ENCODE measurements around the gene RPS6KA3.

Gene RPS6KA3

GRCh38 chrX:20265726-20266681 is 705 bp downstream of the RPS6KA3 start:
- TF ChIP-seq CTCF (conservative IDR thresholded peaks at IDR 0.05; ENCODE audit: low read depth, low read length) = no peak
- H3K4me3 ChIP-seq (ENCODE audit: low read depth, low read length) = peak overlapping the region; percentile 69
- DNase-seq (ENCODE audit: low read depth) = peak; percentile 34

- no peak for TF ChIP-seq CTCF (conservative IDR thresholded peaks at IDR 0.05; ENCODE audit: low read depth, low read length)
- H3K4me3 ChIP-seq (ENCODE audit: low read depth, low read length) = peak overlapping the region; percentile 69
- DNase-seq (ENCODE audit: low read depth) = peak; percentile 80
These were observed 1.4 kb downstream of the RPS6KA3 start for GRCh38 chrX:20265221-20265725.

GRCh38 chrX:20263474-20263873 is 3.2 kb downstream of the RPS6KA3 start:
- no peak for TF ChIP-seq CTCF (conservative IDR thresholded peaks at IDR 0.05; ENCODE audit: low read depth, low read length)
- peak; percentile 61 for DNase-seq (ENCODE audit: low read depth)
- no peak overlapping the region for H3K4me3 ChIP-seq (ENCODE audit: low read depth, low read length)

- TF ChIP-seq CTCF (conservative IDR thresholded peaks at IDR 0.05; ENCODE audit: low read depth, low read length) = no peak
- H3K4me3 ChIP-seq (ENCODE audit: low read depth, low read length) = no peak overlapping the region
- DNase-seq (ENCODE audit: low read depth) = no peak
These were observed 5.8 kb downstream of the RPS6KA3 start for GRCh38 chrX:20260885-20261284.

- no peak overlapping the region for H3K4me3 ChIP-seq (ENCODE audit: low read depth, low read length)
- no peak for TF ChIP-seq CTCF (conservative IDR thresholded peaks at IDR 0.05; ENCODE audit: low read depth, low read length)
- DNase-seq (ENCODE audit: low read depth) = peak; percentile 40
These were observed 11.9 kb downstream of the RPS6KA3 start for GRCh38 chrX:20254712-20255299.

GRCh38 chrX:20253232-20253543 is 13.5 kb downstream of the RPS6KA3 start:
- H3K4me3 ChIP-seq (ENCODE audit: low read depth, low read length) = no peak overlapping the region
- no peak for DNase-seq (ENCODE audit: low read depth)
- TF ChIP-seq CTCF (conservative IDR thresholded peaks at IDR 0.05; ENCODE audit: low read depth, low read length) = no peak
